Hematopoietic multipotent progenitor cell treated with erythropoietin and hydrocortisone succinate and interleukin-3 and kit ligand, for 6 days (in vitro differentiated cells): Measurements from ENCODE around the gene GTF2F1.
"Not testable (repeated sequence)": the region's sequence is repeated elsewhere in the genome, so short reads cannot be mapped to it uniquely, and the experiment has no call there.

Experiments used
- DNase-seq: peaks from one replicate; pipeline ENCODE4 v3.0.0-alpha.2; 2015

GTF2F1 gene

DNA sequence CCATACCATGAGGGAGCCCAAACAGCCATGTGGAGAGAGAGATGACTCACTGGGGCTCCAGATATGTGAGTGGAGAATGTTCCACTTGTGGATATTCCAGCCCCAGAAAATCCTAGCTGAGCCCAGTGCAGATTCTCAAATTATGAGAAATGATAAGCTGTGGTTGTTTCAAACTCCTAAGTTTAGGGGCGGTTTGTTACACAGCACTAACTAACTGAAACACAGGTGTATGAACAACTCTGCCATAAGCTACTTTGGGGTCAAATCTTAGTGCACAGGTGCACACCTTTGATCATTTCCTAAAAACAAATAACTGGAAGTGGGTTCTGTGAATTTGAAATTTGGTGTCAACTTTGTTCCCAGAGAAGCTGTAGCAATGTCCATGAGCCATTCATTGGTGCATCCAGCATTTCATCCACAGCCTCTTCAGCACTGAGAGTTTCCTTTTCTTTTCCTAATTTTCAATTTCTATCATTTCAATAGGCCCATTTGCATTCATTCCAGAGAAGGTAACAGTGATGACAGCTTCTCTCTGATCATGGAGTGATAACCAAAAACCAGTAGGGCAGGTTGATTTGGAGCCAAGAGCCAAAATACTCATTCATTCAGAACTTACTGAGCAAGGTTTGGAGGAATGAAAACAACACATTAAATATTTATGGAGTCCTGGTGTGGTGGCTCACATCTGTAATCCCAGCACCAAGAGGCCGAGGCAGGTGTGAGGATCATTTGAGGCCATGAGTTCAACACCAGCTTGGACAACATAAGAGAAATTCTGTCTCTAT lies 40.4 kb downstream of the GTF2F1 start:
- DNase-seq: no peak

- no peak for DNase-seq
Observed at GRCh38 chr19:6350688-6351087, 42.3 kb downstream of the GTF2F1 start.

DNA sequence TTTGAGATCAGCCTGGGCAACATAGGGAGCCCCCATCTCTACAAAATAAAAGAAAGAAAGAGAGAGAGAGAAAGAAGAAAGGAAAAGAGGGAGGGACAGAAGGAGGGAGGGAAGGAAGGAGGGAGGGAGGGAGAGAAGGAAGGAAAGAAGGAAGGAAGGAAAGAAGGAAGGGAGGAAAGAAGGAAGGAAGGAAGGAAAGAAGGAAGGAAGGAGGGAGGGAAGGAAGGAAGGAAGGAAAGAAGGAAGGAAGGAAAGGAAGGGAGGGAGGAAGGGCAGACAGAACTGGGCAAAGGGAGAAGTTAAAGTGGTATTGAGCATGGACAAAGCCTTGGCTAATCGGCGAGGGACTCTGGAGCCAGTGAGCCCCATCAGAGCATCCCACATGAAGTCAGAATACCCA lies 43.7 kb downstream of the GTF2F1 start:
- DNase-seq: not testable (repeated sequence)

DNA sequence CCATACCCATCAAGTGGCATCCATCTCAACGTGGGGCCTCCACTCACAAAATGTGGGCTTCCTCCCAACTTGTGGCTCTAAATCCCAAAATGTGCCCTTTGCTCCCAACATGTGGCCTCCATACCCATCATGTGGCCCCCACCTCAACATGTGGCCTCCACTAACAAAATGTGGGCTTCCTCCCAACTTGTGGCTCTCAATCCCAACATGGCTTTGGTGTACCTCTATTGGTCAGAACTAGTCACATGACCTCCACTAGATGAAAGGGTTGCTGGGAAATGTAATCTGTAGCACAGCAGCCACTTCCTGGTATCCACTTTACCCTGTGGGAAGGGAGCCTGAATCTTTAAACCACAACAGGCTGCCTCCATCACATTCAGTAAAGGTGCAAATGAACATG lies 49.5 kb downstream of the GTF2F1 start:
- peak; percentile 24 for DNase-seq

DNA sequence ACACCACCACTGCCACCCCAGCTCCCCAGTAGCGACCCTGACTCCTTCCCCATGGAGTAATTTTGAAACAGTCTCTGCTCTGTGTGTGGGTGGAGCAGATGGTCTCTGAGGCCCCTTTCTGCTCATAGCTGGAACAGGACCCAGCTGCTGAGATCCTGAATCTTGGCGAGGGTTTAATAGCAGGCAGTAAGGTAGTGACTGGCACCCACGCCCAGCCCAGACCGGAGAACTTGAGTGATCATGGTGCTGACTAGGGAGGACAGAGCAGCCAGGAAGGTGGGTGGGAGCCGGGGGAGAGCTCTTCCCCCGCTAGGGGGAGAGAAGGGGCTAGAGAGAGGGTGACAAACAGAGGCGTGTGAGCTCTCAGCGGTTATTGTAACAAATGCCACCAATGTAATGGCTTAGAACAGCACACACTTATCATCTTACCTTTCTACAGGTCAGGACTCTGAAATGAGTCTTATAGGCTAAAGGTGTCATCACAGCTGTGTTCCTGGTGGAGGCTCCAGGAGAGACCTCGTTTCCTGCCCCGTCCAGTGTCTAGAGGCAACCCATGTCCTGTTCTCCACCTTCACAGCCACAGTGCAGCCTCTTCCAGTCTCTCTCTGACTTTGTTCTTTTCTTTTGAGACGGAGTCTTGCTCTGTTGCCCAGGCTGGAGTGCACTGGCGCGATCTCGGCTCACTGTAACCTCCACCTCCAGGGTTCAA lies 52.3 kb downstream of the GTF2F1 start:
- DNase-seq: no peak

DNA sequence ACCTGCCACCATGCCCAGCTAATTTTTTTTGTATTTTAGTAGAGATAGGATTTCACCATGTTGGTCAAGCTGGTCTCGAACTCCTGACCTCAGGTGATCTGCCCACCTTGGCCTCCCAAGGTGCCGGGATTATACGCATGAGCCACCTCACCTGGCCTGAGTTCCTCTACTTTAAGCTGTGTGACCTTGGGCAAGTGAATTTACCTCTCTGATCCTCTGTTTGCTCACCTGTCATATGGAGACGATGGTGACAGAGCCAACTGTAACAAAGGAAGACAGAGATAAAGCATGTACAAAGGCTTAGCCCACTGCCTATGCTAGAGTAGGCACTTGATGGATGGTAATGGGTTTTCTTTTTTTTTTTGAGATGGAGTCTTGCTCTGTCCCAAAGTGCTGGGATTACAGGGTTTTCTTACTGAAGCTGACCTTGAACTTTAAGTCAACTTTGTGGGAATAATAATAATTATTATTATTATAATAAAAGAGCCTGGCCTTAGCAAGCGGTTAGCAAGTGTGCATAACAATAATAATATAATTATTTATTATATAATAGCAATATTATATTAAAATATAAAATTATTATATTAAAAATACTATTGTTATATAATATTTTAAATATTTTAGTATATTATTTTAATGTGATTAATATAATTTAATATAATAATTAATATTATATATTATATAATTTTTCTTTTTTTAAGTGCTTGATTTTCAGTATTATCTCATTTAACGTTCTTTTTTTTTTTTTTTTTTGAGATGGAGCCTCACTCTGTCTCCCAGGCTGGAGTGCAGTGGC lies 58.3 kb downstream of the GTF2F1 start:
- no peak for DNase-seq

DNA sequence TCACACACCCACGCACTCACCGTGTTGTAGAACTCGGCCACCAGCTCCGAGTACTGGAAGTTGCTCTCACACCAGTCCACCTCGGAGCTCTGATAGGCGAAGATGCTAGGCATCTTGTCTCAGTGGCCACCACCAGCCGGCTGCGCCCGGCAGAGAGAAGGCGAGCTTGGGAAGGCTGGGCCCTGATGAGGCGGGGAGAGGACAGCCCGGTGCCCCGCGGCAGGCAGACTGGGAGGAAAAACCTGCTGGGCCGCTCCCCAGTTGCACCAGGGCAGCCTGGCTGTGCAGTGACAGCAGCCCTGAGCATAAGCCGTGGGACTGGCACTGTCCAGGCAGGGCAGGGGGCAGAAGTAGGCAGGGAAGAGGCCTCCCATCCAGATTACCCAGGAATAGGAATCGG lies 59.5 kb downstream of the GTF2F1 start, which contains the start of gene ACER1:
Gene ACER1, minus strand, starts transcription at position 174 of the 400 bp plus-strand sequence. Its CDS starts 61 bp downstream, at position 113.
- no peak for DNase-seq
